ENCODE data around the gene ITGB1. TPM values are rescaled to one million over a fixed set of nuclear protein-coding genes. Genes with fewer than 3 reads are reported as not detected.

Gene ITGB1
- total RNA-seq, 1 donor from 2014 or later: 671 TPM

DNA sequence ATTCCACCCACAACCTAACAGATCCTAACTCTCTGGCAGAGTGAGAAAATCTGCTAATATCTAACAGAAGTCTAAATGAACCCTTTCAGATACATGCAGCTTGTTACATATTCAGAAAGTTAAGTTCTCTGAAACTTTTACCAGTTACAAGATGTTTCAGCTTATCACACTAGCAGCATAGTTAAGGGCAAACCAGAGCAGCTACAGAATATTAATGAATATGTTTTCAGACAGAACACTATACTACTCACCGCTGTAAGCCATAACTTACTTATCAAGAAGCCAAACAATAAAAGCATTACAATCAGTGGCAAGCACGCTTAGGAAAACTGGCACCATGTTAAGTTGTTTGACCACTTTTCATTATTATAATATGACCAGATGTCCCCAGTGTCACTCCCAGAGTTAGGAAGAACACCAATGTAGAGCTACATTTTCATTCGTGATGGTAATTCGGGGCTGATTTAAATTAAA lies 2.7 kb downstream of the ITGB1 start:
- DNase-seq: no peak

DNA sequence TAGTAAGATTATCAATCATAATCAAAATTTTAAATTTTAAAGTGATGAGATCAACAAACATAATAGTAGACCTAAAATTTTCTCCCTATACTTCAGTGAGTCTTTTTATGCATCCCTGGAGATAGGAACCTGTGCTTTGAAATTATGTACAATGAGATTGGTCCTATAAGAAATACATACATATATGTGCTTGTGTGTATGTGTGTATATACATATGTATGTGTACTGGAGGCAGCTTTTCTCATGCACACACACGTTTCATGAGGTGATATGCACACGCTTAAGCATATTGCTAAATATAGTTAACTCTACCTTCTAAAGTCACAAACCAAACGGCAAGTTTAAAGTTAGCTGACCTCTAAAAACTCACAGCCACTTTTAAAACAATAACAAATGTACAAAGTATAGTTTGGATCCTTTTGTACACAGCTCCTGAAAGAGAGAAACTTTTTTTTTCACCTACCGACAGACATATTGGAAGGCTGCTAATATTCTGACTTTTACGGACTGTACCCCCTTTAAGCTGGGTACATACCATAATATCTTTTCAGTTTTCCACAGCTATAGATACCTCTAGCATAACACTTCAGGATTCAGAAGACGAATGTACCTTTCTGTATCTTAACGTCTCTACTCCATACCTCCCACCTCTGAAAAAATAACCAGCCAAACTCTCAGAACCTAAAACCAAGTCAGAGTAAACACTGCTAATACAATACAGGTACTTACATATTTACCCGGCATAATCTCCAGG lies 3.3 kb downstream of the ITGB1 start:
- no peak for DNase-seq

DNA sequence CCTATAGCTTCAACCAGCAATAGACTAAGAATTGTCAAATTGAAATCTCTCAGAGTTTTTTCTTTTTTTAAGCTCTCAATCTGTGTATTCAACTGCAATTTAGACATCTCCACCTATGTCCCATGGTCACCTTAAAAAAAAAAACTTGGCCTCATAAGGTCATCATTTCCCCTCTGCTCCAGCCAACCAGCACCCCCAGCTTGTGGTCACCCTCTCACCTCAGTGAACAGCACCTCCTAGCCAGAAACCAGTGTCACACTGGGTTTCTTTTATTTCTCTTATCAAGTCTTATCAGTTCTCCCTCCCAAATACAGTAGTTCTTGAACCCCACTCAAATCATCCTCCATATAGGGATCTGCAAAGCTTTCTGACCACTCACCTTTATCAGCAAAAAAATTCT lies 4.0 kb downstream of the ITGB1 start:
- no peak for DNase-seq

DNA sequence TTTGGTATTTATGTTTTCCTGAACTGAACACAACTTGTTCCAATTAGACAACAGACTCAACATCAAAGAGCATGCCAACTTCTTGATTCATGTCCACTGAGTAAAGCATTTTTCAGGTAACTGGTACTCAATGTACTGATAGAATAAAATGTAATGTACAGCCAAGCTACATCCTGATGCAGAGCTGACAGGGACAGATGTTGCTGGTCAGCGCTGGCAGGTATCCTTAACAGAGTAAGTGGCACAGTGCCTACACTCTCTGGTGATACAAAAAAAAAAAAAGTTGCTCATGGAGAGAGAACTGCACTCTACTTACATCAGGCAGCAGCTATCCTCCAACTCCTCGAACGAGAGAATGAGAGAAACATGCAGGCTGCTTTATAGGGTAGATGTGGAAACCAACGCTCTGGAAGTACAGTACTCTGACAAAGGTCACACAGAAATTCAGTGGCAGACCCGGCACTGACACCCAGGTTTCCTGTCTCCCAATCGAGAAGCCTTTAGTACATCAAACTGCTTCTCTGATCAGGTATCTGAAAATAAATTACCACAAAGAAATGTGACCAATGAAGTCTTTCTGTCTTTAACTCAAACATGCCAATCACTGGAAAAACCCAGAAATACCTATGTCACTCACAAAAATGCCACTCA lies 4.6 kb downstream of the ITGB1 start:
- DNase-seq: no peak

DNA sequence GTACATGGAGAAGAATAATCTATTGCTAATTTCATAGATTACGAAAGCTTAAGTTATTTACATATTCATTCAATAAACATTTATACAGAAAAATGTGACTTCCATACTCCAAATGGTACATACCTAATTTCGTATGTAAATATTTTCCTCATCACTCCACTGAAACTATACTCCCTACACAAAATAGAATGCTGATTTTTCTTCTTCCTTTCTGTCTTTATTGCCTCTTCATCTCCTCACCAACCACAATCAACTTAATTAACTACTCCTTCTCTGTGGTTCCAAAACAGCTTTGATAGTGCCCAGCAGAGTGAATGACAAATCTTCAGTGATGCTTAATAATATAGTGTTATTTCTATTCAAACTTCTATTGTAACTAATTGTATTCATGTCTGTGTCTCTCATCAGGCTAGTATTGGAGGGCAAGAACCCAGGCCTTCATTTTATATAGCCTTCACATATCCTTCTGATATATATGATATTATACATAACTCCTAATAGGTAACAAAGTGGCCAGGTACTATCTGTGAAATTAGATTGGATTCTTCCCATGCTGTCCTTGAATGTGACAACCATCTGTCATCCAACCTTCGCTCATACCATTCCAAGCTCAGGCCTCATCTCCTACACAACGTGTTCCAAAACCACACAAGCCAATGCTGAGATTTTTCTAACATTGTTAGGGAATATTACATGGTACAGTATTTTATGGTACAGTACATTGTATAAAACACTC lies 5.3 kb downstream of the ITGB1 start:
- no peak for DNase-seq

DNA sequence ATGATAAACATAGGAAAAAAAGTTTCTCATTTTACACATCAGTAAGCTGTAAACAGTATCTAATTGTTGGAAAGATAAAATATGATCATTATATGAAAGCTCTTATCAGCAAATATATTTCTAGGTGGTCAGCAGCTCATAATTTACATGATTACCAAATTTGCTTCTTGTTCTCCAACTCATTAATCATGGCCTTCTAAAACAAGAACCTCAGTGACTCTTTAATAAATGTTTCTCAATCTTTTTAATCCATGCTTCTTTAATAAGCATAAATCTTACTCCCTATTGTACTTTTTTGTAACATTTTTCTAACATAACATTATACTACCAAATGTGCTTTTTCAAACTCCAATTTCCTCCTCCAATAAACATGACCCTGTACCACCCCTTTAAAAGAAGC lies 5.9 kb downstream of the ITGB1 start:
- no peak for DNase-seq

DNA sequence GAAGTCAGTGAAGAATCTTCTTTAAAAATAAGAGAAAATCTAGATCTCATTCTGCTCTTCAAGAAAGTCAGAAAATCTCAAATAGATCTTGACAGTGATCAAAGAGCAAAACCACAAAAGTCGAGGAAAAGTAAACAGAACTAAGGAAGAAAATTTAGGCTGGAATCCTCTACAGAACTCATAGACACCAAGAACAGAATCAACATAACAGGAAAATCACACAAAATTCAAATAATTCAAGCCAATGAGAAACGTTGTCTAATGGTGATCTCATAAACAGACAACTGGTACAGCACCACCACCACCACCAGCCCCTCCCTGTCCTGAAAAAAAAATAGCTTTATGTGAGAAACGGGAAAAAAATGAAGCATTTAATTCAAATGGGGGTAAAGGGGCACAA lies 6.9 kb downstream of the ITGB1 start:
- no peak for DNase-seq

DNA sequence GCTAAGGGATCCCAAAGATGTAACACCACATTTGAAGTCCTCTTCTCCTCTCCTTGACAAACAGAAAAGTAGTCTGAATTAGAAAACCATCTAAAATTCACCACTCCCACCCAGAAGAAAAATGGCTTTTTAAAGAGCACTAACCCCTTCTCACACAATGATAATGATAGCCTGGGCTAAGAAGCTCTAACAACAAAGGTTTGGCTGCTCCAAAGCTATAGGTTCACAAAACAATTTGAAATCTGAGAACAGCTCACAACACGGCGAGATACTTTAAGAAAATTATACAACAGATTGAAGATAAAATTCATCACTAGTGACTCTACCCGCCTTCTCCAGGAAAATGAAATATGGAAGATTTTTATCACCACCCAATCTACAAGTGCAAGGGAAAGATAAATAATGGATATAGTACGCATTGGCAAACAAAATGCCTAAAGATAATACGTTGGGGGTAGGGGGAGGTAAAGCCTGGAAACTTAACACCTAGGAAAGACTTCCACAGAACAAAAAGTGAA lies 7.4 kb downstream of the ITGB1 start:
- DNase-seq: no peak

DNA sequence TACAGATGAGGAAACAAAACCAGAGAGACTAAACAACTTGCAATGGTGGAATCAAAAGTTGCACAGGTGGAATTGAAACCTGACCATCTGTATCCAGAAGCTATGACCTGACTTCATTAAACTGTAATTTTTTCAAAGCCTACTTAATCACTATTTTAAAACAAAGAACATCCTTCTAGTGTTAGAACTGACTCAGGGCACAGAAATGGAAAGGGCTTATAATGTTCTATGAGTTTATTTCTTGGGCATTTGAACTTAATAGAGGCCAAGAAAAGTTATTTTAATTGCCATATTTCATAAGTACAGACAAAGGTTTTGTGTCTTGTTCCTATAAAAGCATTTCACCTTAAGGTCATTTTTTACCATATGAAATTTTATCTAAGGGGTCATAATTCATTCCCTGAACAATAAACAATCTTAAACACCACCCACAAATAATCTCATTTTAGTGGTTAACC lies 8.8 kb downstream of the ITGB1 start:
- no peak for DNase-seq

DNA sequence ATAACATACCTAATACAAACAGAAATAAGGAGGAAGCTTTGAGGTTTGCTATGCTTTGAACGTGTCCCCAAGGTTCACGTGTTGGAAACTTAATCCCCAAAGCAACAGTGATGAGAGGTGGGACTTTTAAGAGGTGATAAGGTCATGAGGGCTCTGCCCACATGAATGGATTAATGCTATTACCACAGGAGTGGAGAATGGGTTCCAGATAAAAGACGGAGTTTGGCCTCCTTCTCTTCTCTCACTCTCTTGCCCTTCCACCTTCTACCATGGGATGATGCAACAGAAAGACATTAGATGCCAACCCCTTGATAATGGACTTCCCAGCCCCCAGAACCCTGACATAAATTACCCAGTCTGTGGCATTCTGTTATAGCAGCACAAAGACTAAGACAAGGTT lies 9.6 kb downstream of the ITGB1 start:
- DNase-seq: no peak

DNA sequence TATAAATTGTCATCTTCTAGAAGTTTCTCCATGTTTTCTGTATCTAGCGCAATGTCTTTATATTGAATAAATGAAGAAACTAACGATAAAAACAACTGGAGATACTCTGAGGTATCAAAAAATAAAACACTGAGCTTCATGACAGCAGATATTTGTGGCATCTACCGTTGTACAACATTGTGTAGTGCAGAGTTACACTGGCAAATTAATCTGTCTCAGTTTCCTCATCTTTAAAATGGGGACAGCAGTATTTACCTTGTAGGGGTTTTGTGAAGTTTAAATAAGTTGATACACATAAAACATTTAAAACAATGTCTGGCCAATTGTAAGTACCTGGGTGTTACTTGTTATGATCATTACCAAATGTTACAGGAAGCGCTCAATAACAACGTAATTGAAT lies 10.4 kb downstream of the ITGB1 start:
- DNase-seq: no peak

DNA sequence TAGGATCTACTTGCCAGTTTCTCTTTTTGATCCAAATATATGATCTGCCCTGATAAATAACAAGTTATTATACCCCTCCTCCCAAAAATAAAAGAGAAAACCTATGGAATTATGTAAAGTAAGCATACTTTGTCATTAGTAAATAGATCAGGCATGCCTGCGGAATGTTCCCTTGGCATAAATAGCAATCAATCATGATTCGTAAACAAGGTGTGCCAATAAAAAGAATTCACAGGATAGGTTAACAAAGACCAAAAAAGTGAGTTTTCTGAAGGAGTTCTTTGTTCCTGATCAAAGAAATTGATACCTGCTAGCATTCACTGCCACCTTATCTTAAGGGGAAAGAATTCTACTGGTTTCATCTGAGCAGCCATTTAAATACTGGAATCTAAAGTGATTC lies 11.9 kb downstream of the ITGB1 start:
- no peak for DNase-seq

DNA sequence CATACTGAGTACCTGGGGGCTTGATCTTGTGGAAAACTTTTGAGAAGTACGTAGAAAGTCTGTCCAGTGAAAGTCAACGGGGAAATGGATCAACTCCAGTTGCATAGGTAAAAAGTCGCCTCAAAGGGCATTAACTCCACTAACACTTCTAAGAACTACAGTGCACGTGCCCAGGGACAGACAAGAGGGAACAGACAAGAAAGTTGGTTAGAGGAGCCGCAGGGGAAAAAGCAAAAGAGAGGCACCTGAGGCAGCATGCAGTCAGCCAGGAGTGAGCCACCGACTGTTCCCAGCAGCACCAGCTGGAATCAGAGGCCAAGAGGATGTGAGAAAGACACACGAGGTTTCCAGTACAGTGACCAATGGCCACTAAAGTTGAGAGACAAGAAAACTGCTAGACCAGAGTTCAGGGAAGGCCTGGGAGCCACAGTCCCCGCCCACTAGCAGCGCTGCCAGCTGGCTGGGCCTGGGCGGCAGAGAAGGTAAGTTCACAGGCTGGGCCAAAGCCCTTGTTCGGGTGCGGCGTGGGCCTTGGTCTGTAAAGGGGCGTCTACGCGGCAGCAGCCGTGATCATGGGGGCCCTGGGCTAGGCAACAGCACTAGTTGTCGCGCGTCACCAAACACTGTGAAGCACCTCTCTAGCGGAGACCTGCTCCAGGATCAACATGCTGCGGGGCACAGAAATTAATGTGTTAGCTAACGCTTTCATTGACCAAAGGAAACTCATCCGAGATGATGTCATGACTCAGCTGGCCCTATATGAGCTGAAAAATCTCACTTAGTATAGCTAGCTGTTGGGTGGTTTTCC lies 14.0 kb downstream of the ITGB1 start:
- no peak for DNase-seq

DNA sequence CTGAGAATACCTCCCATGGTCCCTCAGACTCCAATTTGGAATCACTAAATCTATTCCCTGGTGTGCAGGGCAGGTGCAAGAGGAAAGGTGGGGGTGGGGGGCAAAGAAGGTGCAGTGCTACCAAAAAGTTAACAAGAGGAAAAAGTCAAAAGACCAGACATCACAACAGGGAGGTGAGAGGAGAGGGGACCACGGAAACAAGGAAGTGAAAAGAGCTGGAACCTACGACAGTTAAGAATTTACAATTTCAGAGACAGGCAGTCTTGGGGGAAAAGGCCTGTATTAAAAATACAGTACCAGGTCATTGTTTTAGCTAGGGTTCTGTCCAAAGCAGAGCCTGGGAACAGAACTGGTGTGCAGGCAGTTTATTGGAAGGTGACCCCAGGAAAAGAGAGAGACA lies 14.6 kb downstream of the ITGB1 start:
- no peak for DNase-seq

DNA sequence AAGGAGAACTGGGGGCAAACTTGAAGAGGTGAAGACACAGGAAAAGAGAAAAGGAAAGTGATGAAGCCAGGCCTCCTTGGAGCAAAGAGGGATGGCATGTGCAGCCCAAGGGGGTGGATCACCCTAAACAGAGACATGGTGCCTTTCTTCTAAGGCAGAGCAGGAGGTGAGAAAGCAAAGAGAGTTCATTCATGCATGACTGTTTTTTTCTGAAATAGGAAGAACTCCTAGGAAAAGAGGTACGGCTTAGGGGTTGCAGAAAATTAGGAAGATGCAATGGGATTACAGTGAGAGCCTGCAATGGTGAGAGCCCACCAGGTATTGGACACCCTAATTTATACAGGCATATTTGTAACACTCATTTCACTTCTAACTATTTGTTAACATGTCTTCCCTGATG lies 15.9 kb downstream of the ITGB1 start:
- no peak for DNase-seq

DNA sequence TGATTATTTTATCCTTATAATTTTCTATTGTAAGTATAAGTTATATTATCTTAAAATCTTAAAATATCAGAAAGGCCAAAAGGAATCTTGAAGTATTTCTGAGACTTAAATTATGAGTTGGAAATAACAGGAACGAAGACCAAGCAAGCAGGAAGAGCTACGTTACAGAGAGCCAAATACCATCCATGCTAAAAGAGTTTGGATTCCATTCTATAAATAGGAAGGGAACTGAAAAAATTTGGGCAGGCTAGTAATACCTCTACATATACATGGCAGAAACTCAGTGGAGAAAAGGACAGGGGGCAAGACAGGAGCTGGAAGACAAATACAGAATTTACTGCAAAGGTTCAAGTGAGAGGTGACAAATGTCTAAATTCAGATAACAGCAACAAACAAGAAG lies 16.7 kb downstream of the ITGB1 start:
- DNase-seq: no peak

DNA sequence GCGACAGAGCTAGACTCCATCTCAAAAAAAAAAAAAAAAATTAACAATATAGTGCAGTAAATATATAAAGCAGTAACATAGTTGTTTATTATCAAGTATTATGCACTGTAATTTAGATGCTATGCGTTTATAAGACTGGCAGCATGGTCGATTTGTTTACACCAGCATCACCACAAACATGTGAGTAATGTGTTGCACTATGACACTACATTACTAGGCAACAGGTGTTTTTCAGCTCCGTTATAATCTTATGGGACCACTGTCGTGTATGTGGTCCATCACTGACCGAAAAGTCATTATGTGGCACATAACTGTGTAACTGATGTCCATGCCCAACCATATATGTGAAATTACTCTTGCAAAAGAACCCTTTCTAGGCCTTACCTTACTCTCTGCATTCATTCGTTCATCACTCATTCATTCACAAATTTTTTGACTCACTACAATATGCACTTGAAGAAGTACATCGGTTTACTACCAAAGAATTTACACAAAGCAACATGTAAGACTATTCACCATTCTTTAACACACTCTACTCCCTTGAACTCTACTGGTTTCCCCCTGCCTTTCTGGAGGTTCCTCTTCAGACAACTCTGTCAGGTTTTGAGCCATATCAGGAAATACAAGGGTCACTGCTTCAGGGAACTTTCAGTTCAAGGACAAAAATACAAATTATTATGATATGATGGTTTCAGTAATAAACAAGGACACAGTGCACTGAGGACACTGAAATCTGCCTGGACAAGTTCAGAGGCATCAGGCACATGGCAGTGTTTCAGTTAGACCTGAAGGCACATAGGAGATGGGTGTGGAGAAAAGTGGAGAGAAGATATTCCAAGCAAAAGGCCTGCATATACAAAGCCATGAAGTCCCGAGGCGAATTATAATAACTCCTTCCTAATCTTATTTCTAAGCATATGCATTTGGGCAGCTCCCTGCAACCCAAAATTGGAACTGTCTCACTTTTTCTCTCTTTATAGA lies 17.4 kb downstream of the ITGB1 start:
- no peak for DNase-seq

DNA sequence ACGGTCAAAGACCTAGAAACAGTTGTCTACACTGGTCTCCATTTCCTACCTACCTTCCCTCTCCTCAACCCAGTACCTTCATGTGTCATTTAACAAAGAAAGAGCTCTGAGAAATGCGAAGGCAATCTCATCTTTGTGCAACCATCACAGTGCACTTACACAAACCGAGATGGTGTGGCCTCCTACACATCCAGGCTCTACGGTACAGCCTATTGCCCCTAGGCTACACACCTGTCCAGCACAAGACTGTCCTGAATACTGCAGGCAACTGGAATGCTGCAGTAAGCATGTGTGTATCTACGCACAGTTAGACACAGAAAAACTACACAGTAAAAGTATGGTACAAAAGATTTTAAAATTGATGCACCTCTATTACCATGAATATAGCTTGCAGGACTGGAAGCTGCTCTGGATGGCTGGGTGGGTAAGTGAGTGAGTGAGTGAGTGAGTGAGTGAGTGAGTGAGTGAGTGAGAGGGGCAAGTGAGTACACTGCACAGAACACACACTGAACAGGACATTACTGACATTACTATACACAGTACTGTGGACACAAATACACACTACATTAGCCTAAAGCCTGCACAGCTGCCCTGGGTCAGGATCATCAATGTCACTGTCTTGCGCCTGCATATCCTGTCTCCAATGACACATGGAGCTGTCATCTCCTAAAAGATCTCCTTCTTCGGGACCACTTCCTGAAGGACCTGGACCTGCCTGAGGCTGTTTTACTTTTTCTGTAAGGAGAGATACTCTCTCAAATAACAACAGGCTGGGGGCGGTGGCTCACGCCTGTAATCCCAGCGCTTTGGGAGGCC lies 18.5 kb downstream of the ITGB1 start:
- no peak for DNase-seq

DNA sequence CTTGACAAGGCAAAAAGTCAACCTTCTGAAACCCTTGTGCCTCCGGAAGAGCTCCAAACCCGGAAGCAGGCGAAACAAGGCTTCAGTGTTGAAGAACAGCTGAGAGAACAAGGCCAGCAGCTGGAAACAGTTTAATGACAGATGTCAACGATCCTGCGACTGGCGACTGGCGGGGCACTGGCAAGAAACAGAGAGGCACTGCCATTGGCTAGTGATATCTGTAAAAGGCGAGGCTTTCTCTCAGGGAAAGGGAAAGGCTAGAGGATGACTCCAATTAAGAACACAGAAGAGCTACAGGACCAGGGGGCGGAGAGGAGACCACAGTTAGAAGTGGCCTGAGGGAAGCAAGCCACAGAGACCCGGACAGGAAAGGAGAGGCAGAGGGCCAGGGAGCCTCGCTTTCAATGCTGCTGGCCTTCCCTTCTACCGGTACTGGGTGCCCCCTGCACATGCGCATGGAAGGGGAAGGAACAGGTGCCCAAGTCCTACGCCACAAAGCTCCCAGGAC lies 19.4 kb downstream of the ITGB1 start:
- DNase-seq: peak; percentile 79

DNA sequence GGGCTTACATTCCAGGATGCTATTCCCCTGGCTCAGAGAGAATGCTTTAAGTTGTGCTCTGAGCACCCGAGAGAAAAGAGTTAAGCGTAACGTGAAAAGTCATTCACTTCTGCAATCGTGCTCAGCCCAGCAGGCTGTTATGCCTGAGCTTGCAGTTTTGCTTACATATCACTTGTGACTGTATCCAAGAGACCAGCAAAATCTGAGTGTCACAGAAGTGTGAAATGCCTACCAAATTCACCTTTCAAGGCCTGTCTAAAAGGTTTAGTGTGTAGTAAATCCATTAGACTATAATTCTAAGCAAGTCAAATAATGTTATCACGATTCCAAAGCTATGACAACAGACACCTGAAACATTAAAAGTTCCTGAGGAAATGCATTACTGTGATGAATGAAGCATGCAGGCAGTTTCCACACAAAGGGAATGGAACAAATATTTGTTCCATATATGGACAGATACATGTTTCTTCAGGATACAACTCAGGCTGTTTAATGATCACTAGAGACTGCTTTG lies 20.1 kb downstream of the ITGB1 start:
- DNase-seq: peak; percentile 67
